GM19328 (cell line): ENCODE data around the gene PSME3IP1.
"Not testable (repeated sequence)": the region's sequence is repeated elsewhere in the genome, so short reads cannot be mapped to it uniquely, and the experiment has no call there.

ENCODE experiments used
- ATAC-seq: cut with Tn5 transposase; IDR thresholded peaks from one replicate; pipeline ENCODE4 v1.9.1; 2021; ENCODE audit warnings: mild to moderate bottlenecking, moderate library complexity; ENCODE audit not compliant: unreplicated experiment

Gene PSME3IP1

DNA sequence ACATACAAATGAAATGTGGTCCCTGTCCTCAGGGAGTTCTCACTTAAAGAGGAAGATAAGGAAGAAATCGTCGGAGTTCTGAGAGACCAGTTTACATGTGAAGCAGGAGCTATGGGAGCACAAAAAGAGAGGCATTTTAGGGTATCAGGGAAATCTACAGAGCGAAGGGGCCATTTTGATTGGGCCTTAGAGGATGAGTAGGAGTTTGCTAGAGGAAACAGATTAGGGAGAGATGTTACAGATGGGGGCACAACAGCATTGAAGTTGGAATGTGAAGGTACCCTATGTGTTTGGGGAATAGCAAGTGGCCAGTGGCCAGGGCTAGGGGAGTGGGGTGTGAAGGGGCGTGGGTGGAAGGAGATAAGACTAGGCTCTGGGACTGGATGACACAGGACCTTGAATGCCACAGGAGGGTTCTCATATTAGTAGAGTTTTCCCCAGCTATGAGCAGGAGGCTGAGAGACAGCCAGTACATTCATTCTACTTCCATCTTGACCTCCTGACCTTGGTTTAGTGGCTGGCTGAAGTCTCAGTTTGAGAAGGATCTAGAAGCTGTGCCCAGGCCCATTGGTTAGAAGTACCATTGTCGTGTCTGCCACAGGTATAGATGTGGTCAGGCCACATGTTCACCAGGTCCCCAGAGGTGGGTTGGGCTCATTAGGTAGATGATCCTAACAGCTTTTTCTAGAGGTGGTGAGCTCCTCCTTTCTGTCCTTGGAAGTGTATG, 58.6 kb downstream of the PSME3IP1 start:
- ATAC-seq: no peak

- no peak for ATAC-seq
Measured at GRCh38 chr16:57126411-57126810, 59.4 kb downstream of the PSME3IP1 start.

DNA sequence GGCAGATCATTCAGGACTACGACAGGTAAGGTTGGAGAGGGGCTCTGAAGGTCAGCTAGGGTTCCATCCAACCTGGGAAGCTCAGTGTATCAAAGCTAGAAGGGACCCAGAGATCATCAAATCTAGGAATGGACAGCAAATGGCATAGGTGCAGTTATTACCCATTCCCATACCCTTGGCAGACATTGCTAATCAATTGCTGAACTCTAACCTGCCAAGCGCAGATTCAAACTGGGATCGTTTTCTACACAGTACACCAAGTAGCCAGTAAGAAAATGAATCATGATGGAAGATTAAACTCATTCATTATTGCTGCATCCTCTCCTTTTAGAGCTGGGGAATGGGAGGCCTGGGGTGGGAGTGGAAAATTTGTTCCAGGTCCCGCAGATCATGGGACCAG, 59.9 kb downstream of the PSME3IP1 start:
- ATAC-seq: no peak

GRCh38 chr16:57125376-57125775, 60.5 kb downstream of the PSME3IP1 start:
- no peak for ATAC-seq

GRCh38 chr16:57123974-57124674, 61.7 kb downstream of the PSME3IP1 start:
- no peak for ATAC-seq

DNA sequence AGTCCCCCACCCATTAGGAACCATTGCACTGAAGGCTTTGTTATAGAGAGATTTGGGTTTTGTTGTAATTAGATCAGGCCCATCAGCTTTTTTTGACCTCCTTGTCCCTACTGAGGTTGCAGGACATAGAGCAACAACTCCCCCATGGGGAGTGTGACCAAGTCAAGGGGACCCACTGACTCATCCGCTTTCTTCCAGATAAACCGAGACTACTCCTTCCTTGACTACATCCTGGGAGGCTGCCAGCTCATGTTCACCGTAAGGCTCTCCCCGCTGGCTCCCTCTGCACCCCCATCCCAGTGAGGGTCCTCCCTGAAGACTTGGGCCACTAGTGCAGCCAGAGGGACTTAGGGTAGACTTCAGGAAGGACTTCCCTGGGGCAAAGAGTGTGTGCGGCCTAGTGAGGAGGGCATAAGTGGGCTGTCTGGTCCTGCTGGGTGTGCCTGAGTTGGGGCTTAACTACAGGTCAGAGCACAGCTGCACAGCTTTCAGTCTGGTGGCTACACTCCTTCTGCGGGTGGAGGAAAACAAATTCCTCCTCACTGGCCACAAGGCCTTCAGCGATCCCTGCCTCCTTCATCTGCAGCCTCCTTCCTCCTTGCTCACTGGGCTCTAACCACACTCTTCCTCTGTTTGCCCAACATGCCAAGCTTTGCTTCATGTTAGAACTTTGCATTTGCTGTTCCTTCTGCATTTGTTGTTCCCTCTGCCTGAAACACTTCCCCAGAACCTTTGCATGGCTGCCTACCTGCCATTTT, 62.4 kb downstream of the PSME3IP1 start:
- ATAC-seq: no peak

- ATAC-seq: no peak
Measured at GRCh38 chr16:57118461-57119084, 67.3 kb downstream of the PSME3IP1 start.

DNA sequence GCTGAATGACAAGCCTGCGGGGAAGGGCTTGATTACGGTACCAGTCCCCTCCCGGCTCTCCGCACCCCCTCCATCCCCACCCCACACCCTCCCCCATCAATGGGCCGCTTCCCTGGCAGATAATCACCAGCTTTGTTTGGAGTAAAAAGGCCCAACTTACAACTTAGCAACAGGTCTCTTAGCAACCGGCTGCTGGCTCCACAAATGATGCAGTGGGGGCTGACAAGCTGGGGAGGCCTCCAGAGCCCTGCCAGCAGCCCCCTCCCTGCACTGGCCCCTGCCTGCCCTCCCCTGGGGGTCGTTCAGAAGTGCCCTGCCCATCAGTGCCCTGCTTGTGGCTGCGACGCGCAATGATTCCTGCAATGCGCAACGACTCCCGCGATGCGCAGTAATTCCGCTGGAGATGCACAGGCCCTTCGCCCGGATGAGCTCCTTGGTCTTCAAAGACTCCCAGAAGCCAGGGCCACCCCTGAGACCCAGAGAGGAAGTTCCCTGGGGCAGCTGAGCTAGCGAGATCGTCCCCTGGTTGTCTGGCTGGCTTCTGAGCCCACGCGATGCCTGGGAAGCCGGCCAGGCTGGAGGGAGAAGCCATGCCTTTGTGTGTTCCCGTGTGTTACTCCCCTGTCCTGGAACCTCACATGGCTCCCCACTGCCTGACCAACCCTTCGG, 70.2 kb downstream of the PSME3IP1 start:
- no peak for ATAC-seq

DNA sequence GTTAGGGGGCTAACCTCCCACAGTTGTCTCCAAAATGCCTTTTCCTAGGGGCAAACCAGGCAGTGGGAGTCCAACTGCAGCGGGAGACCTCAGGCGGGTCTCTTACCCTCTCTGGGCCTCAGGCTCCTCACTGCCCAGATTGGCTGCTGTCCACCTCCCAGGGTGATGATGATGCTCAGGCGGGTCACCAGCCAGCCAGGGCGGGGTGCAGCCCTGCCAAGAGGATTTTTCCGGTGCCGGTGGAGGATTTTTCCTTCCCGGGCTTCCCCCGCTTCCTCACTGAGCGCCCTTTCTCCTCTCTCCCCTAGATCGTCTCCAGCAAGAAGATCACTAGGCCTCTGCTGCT, 70.7 kb downstream of the PSME3IP1 start:
- no peak for ATAC-seq

DNA sequence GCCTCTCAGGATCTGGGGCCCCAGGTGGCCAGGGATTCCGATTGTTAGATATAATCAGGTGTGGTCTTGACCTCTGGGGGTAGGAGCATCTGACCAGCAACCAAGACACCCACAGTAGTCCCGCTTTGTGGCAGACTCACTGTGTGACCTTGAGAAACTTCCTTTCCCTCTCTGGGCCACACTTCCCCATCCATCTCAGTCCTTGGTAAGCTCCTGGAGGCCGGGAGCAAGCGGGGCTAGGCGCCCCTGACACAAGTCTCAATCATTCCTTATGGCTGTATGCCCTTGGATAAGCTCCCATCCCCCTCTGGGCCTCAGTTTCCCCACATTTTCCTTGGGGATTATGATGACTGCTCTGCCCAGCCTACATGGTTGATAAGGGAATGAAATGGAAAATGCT, 72.2 kb downstream of the PSME3IP1 start:
- no peak for ATAC-seq

DNA sequence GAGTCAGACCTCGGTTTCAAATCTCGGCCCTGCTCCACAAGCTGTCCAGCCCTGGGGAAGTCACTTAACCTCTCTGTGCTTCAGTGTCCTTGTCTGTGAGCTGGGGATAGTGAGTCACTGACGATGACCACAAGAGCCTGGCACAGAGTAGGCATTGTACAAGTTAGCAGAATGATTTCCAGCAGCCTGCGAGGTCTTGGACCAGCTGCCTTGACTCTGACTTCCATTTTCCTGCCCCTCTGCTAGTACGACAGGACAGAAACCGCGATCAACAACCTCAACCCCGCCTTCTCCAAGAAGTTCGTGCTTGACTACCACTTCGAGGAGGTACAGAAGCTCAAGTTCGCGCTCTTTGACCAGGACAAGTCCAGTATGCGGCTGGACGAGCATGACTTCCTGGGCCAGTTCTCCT, 72.8 kb downstream of the PSME3IP1 start:
- ATAC-seq: no peak

DNA sequence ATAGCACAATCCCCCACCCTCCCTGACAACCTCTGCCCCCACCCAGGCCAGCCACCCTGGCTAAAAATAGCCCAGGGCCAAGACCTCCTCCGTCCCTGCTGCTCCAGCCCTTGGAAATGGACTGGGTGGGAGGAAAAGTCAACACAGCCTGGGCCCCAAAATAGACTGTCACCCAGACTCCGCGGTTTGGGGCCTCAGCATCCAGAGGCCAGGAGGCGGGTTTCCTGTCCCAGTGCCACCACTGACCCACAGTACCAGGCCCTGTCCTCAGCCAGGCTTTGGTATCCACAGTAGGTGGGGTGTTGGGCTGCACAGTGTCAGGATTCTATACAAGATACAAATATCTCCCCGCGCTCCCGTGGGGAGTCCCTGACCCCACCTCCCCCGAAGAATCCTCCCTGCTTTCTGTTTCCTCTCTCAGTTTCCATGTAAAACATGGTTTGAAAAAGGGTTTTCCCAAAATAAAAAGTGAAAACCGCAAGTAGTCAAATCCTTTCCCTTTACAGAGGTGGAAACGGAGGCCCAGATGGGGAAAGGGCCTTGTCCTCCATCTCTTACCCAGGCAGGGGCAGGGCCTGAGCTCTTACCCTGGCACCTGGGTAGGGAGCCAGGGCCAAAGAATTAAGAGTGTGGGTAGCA, 73.3 kb downstream of the PSME3IP1 start:
- ATAC-seq: no peak

GRCh38 chr16:57111420-57111819, 74.4 kb downstream of the PSME3IP1 start:
- ATAC-seq: no peak

DNA sequence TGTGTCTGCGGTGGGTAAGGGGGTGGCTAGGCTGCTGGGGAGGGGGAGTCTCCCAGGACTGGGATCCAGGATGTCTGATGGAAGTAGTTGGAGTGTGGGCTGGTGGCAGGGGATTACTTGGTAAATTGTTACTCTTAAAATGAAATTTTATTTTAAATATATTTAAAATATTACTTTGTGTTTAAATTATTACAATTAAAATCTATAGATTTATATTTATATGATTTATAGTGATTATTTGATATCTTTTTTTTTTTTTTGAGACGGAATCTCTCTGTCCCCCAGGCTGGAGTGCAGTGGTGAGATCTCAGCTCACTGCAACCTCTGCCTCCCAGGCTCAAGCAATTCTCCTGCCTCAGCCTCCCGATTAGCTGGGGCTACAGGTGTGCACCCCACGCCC, 74.9 kb downstream of the PSME3IP1 start:
- ATAC-seq: no peak

GRCh38 chr16:57109259-57110105, 76.4 kb downstream of the PSME3IP1 start:
- ATAC-seq: not testable (repeated sequence)

DNA sequence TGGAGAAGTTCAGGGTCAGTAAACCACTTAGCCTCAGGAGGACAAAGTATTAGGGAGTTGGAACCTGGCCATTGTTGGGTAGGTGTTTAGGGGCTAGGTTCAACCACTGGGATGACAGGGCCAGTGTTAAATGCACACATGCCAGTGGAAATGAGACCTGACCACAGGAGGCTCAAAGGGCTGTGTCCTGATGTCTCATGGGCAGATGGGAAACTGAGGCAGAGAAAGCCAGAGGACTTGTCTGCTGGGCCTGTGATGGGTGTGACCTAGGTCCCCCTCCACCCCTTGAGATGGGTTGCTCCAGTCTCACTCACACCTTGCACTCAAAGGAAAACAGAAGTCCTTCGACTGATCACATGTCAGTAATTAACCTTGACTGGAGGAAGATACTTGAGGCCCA, 77.4 kb downstream of the PSME3IP1 start:
- ATAC-seq: no peak

GRCh38 chr16:57107321-57107922, 78.4 kb downstream of the PSME3IP1 start:
- no peak for ATAC-seq

DNA sequence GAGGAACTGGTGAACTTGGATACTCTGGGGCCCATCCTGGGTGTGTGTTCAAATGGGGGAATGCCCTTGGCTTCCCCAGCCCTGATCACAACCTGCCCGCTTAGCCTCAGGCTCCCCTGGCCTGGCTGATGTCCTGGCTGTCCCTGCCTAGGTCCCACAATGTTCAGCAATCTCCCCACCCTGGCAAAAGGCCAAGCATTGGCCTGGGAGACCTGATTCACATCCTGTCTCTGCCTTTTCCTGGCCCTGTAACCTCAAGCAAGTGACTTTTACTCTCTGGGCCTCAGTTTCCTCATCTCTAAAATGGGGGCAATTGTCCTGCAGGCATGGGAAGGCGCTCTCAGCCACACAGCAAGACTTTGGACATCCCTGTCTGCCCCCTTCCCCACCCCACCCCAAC, 79.1 kb downstream of the PSME3IP1 start:
- ATAC-seq: no peak

GRCh38 chr16:57105184-57105583, 80.7 kb downstream of the PSME3IP1 start:
- no peak for ATAC-seq
